Body of pancreas (tissue), 4 donors: ENCODE results near the gene ART1.

ENCODE experiments used
- POLR2A ChIP-seq, 3 donors: fragments of 450-650 bp; IDR thresholded peaks; one replicate each; pipeline ENCODE4 v1.6.1; 2016; ENCODE audit warnings: antibody characterized with exemption in 3 of 3, mild to moderate bottlenecking in 2 of 3
- TF ChIP-seq, protein P1 (sequence below), 7 experiments: fragments of 450-650 bp in 4 of 7; fragments of 200-600 bp in 3 of 7; sonication (generic) in 3 of 7; IDR thresholded peaks; one replicate each; pipeline ENCODE4 v1.5.1; 2016 to 2019; ENCODE audit warnings: antibody characterized with exemption in 7 of 7

DNA sequence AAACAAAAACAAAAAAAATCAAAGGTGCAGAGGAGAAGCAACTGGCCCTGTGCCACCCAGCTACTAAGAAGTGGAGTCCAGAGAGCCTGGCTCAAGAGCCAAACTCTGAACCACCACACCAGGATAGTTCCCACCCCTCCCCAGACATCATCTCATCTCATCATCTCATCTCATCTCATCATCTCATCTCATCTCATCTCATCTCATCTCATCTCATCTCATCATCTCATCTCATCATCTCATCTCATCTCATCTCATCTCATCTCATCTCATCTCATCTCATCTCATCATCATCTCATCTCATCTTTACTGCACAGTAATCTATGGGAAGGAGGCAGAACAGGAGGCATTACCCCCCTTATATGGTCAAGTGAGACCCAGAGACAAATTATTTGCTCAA, 17.9 kb downstream of the ART1 start:
- TF ChIP-seq, protein P1, sequence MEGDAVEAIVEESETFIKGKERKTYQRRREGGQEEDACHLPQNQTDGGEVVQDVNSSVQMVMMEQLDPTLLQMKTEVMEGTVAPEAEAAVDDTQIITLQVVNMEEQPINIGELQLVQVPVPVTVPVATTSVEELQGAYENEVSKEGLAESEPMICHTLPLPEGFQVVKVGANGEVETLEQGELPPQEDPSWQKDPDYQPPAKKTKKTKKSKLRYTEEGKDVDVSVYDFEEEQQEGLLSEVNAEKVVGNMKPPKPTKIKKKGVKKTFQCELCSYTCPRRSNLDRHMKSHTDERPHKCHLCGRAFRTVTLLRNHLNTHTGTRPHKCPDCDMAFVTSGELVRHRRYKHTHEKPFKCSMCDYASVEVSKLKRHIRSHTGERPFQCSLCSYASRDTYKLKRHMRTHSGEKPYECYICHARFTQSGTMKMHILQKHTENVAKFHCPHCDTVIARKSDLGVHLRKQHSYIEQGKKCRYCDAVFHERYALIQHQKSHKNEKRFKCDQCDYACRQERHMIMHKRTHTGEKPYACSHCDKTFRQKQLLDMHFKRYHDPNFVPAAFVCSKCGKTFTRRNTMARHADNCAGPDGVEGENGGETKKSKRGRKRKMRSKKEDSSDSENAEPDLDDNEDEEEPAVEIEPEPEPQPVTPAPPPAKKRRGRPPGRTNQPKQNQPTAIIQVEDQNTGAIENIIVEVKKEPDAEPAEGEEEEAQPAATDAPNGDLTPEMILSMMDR (IDR thresholded peaks at IDR 0.05) = no peak
- no peak for TF ChIP-seq POLR2A (IDR thresholded peaks at IDR 0.05)
